Progenitor cell of endocrine pancreas (in vitro differentiated cells): ENCODE measurements around the gene ADAMTS6. TPM values are rescaled to one million over a fixed set of nuclear protein-coding genes. Genes with fewer than 3 reads are reported as not detected.
"Not testable (repeated sequence)": the region's sequence is repeated elsewhere in the genome, so short reads cannot be mapped to it uniquely, and the experiment has no call there.

Experiments used
- DNase-seq: peaks from one replicate; pipeline ENCODE4 v3.0.0; 2021; ENCODE audit warnings: low spot score; ENCODE audit not compliant: unreplicated experiment
- H3K27ac Mint-ChIP-seq: 2 replicates; pipeline ENCODE4 v1.8.0; 2021; ENCODE audit warnings: mild to moderate bottlenecking, moderate library complexity, mixed read lengths
- H3K27me3 Mint-ChIP-seq: 2 replicates; pipeline ENCODE4 v1.8.0; 2021; ENCODE audit warnings: mixed read lengths
- H3K36me3 Mint-ChIP-seq: 2 replicates; pipeline ENCODE4 v1.8.0; 2022; ENCODE audit warnings: mixed read lengths; ENCODE audit not compliant: insufficient read depth
- H3K4me1 Mint-ChIP-seq: 2 replicates; pipeline ENCODE4 v1.8.0; 2021; ENCODE audit warnings: low read depth, mixed read lengths
- H3K4me3 Mint-ChIP-seq: 2 replicates; pipeline ENCODE4 v1.8.0; 2021; ENCODE audit warnings: low read depth, mild to moderate bottlenecking, moderate library complexity, mixed read lengths
- H3K9me3 Mint-ChIP-seq: 2 replicates; pipeline ENCODE4 v1.8.0; 2021; ENCODE audit warnings: low read depth, mixed read lengths
- CTCF ChIP-seq: fragments of 200-600 bp; sonication (generic); IDR thresholded peaks from one replicate; pipeline ENCODE4 v1.5.0; 2021; ENCODE audit warnings: antibody characterized with exemption, mild to moderate bottlenecking; ENCODE audit not compliant: unreplicated experiment
- total RNA-seq: library from RNA; stranded (reverse); gene quantifications from 2 replicates; pipeline ENCODE4 v1.2.1, GENCODE V29; 2021

The ADAMTS6 gene
- total RNA-seq, 1 donor from 2014 or later = 13.0 TPM

- Mint-ChIP-seq H3K4me3 (no peak overlapping the region), H3K27ac (no peak overlapping the region), H3K4me1 (no peaks in the 10 kb centered on the region), H3K36me3 (no peaks in the 10 kb centered on the region), H3K27me3 (no peaks in the 10 kb centered on the region), H3K9me3 (no peaks in the 10 kb centered on the region)
- no peak for TF ChIP-seq CTCF
- DNase-seq = no peak
Measured at GRCh38 chr5:65382582-65382981, 99.1 kb downstream of the ADAMTS6 start.

GRCh38 chr5:65370505-65370904 lies 111.2 kb downstream of the ADAMTS6 start:
- H3K4me1 Mint-ChIP-seq, H3K9me3 Mint-ChIP-seq, H3K27me3 Mint-ChIP-seq, DNase-seq, H3K36me3 Mint-ChIP-seq, H3K4me3 Mint-ChIP-seq: not testable (repeated sequence)
- H3K27ac Mint-ChIP-seq = peak overlapping the region; percentile 83

- Mint-ChIP-seq H3K27me3 (no peaks in the 10 kb centered on the region), H3K9me3 (peaks cover 3% of the 10 kb centered on the region), H3K36me3 (no peaks in the 10 kb centered on the region), H3K4me3 (no peak overlapping the region), H3K27ac (no peak overlapping the region), H3K4me1 (peaks cover 2% of the 10 kb centered on the region)
- no peak for DNase-seq
- TF ChIP-seq CTCF = no peak
Measured at GRCh38 chr5:65366655-65367054, 115.1 kb downstream of the ADAMTS6 start.

- TF ChIP-seq CTCF = no peak
- H3K36me3 Mint-ChIP-seq = no peaks in the 10 kb centered on the region
- peaks cover 2% of the 10 kb centered on the region for H3K4me1 Mint-ChIP-seq
- no peaks in the 10 kb centered on the region for H3K9me3 Mint-ChIP-seq
- H3K27ac Mint-ChIP-seq = no peak overlapping the region
- DNase-seq = no peak
- H3K4me3 Mint-ChIP-seq = no peak overlapping the region
- H3K27me3 Mint-ChIP-seq = no peaks in the 10 kb centered on the region
Measured at GRCh38 chr5:65364907-65365306, 116.8 kb downstream of the ADAMTS6 start.

GRCh38 chr5:65363499-65363898 lies 118.2 kb downstream of the ADAMTS6 start:
- TF ChIP-seq CTCF = no peak
- H3K36me3 Mint-ChIP-seq = no peaks in the 10 kb centered on the region
- no peak overlapping the region for H3K4me3 Mint-ChIP-seq
- no peak overlapping the region for H3K27ac Mint-ChIP-seq
- peaks cover 2% of the 10 kb centered on the region for H3K4me1 Mint-ChIP-seq
- no peaks in the 10 kb centered on the region for H3K9me3 Mint-ChIP-seq
- DNase-seq = no peak
- H3K27me3 Mint-ChIP-seq = no peaks in the 10 kb centered on the region

- H3K27me3 Mint-ChIP-seq = no peaks in the 10 kb centered on the region
- peaks cover 2% of the 10 kb centered on the region for H3K4me1 Mint-ChIP-seq
- no peaks in the 10 kb centered on the region for H3K36me3 Mint-ChIP-seq
- H3K27ac Mint-ChIP-seq = peak overlapping the region; percentile 9
- no peak for TF ChIP-seq CTCF
- DNase-seq = no peak
- H3K4me3 Mint-ChIP-seq = no peak overlapping the region
- H3K9me3 Mint-ChIP-seq = no peaks in the 10 kb centered on the region
Measured at GRCh38 chr5:65359981-65360380, 121.7 kb downstream of the ADAMTS6 start.
